HepG2 (cell line): ENCODE results near the gene PTPN18. TPM values are rescaled to one million over a fixed set of nuclear protein-coding genes. Genes with fewer than 3 reads are reported as not detected.

Experiments used
- ATAC-seq: fragments of 200-7000 bp; cut with Tn5 transposase; 3 replicates; pipeline ENCODE4 v1.9.1; 2020; ENCODE audit warnings: mild to moderate bottlenecking, moderate library complexity
- BruUV-seq: library from RNA; stranded (reverse); fragments of 400-500 nt; replicated peaks from 2 replicates; lab custom pipeline; 2021; lab: Mats Ljungman, UMichigan
- CTCF ChIA-PET: fragments of 300-600 bp; formaldehyde crosslinking; extraction: SDS; loops from one replicate; lab custom pipeline; 2021; ENCODE audit warnings: low total read pairs, inconsistent platforms, low intra/inter-chr PET ratio; lab: Yijun Ruan, JAX
- POLR2A ChIA-PET: fragments of 350-600 bp; sonication (Branson Sonifier 250); formaldehyde crosslinking; loops from one replicate; lab custom pipeline; 2020; ENCODE audit warnings: antibody characterized with exemption, inconsistent platforms; lab: Yijun Ruan, JAX
- DNase-seq: peaks from one replicate; pipeline ENCODE4 v3.0.0-alpha.2; 2015; ENCODE audit warnings: low spot score
- FAIRE-seq: peaks from 3 replicates; lab custom pipeline; 2011; peaks lifted over from hg19 to GRCh38; lab: Jason Lieb, UNC
- H2AFZ ChIP-seq: one replicate; pipeline ENCODE4 v1.6.1; 2011; ENCODE audit warnings: low read length, inconsistent platforms
- H3K27ac ChIP-seq: fragments of 300-600 bp; 3 replicates; pipeline ENCODE4 v1.8.0; 2011; ENCODE audit warnings: mixed run types, mild to moderate bottlenecking, mixed read lengths, low read length, inconsistent platforms; ENCODE audit not compliant: insufficient read depth; ENCODE audit errors: extremely low read length
- H3K27me3 ChIP-seq, 2 experiments: fragments of 200-600 bp in 1 of 2; 2 replicates in 1 of 2; 3 replicates in 1 of 2; pipeline versions ENCODE4 v1.6.0 to v1.8.0; 2011; ENCODE audit warnings: low read length in 2 of 2, mild to moderate bottlenecking in 2 of 2, moderate library complexity in 2 of 2, inconsistent platforms in 1 of 2; ENCODE audit not compliant: insufficient read depth in 2 of 2, control insufficient read depth in 1 of 2
- H3K36me3 ChIP-seq, 2 experiments: fragments of 200-600 bp in 1 of 2; replicated peaks in 1 of 2; 2 replicates in 1 of 2; 3 replicates in 1 of 2; pipeline versions ENCODE4 v1.5.1 to v1.8.0; 2011; ENCODE audit warnings: low read length in 2 of 2, inconsistent platforms in 1 of 2; ENCODE audit not compliant: insufficient read depth in 2 of 2, control insufficient read depth in 1 of 2
- H3K4me1 ChIP-seq: 2 replicates; pipeline ENCODE4 v1.5.1; 2012; ENCODE audit warnings: low read length, inconsistent platforms; ENCODE audit not compliant: insufficient read depth
- H3K4me2 ChIP-seq: 2 replicates; pipeline ENCODE4 v1.6.0; 2011; ENCODE audit warnings: low read depth, low read length, inconsistent platforms
- H3K4me3 ChIP-seq, 3 experiments: fragments of 200-600 bp in 1 of 3; sonication (generic), shearing (Covaris generic) in 1 of 3; replicated peaks in 1 of 3; 2 replicates each; pipeline ENCODE4 v1.5.1; 2011 to 2016; ENCODE audit warnings: low read length in 3 of 3, inconsistent platforms in 2 of 3, low read depth in 2 of 3, mild to moderate bottlenecking in 2 of 3, control low read depth in 1 of 3, mixed read lengths in 1 of 3; ENCODE audit not compliant: insufficient read depth in 1 of 3
- H3K79me2 ChIP-seq: one replicate; pipeline ENCODE4 v1.6.1; 2011; ENCODE audit warnings: low read length, inconsistent platforms; ENCODE audit not compliant: insufficient read depth
- H3K9ac ChIP-seq: 2 replicates; pipeline ENCODE4 v1.6.0; 2011; ENCODE audit warnings: mild to moderate bottlenecking, low read depth, low read length, inconsistent platforms; ENCODE audit not compliant: insufficient read depth
- H3K9me3 ChIP-seq: 2 replicates; pipeline ENCODE4 v1.5.1; 2012; ENCODE audit warnings: mild to moderate bottlenecking, low read length
- H4K20me1 ChIP-seq: 2 replicates; pipeline ENCODE4 v1.6.0; 2011; ENCODE audit warnings: inconsistent platforms, mild to moderate bottlenecking, low read length, moderate library complexity; ENCODE audit not compliant: insufficient read depth
- CEBPG ChIP-seq: IDR thresholded peaks from 2 replicates; pipeline ENCODE4 v1.6.1; 2016
- CSRNP2 ChIP-seq: sonication (generic); formaldehyde crosslinking; conservative IDR thresholded peaks from 2 replicates; pipeline ENCODE4 v1.8.0; 2022; ENCODE audit warnings: low read depth, missing genetic modification reagents
- FOXA3 ChIP-seq: IDR thresholded peaks from 2 replicates; pipeline ENCODE4 v1.6.1; 2016; ENCODE audit warnings: missing genetic modification reagents, missing compliant biosample characterization
- FOXC1 ChIP-seq: sonication (generic); formaldehyde crosslinking; IDR thresholded peaks from 2 replicates; pipeline ENCODE4 v1.8.0; 2022; ENCODE audit warnings: mild to moderate bottlenecking, missing genetic modification reagents, borderline replicate concordance
- MBD4 ChIP-seq: IDR thresholded peaks from 2 replicates; pipeline ENCODE4 v1.6.1; 2012; ENCODE audit warnings: low read length, inconsistent platforms, borderline replicate concordance
- NFIC ChIP-seq: IDR thresholded peaks from 2 replicates; pipeline ENCODE4 v1.6.1; 2012; ENCODE audit warnings: mild to moderate bottlenecking, low read length, inconsistent platforms
- NR2F6 ChIP-seq, 2 experiments: IDR thresholded peaks; 2 replicates each; pipeline ENCODE4 v1.6.1; 2016; ENCODE audit warnings: antibody characterized with exemption in 1 of 2, mild to moderate bottlenecking in 1 of 2
- PPARG ChIP-seq: conservative IDR thresholded peaks from 2 replicates; pipeline ENCODE4 v1.6.1; 2016; ENCODE audit warnings: missing biosample characterization, missing genetic modification reagents
- SP2 ChIP-seq: sonication (generic); formaldehyde crosslinking; IDR thresholded peaks from 2 replicates; pipeline ENCODE4 v1.5.1; 2020; ENCODE audit warnings: mild to moderate bottlenecking, missing genetic modification reagents
- ZNF431 ChIP-seq: sonication (generic); formaldehyde crosslinking; IDR thresholded peaks from 2 replicates; pipeline ENCODE4 v1.9.0; 2022; ENCODE audit warnings: missing genetic modification reagents, low read depth, mild to moderate bottlenecking, borderline replicate concordance
- ZNF562 ChIP-seq: sonication (generic); formaldehyde crosslinking; IDR thresholded peaks from 2 replicates; pipeline ENCODE4 v1.8.0; 2022; ENCODE audit warnings: missing genetic modification reagents, borderline replicate concordance
- ZNF773 ChIP-seq: sonication (generic); formaldehyde crosslinking; IDR thresholded peaks from 2 replicates; pipeline ENCODE4 v1.4.0; 2020; ENCODE audit warnings: missing genetic modification reagents, borderline replicate concordance
- in situ Hi-C: cut with HindIII; loops from 2 replicates; pipeline ENCODE4 v1.10.0; 2017; ENCODE audit warnings: low pct_unique_long_range_greater_than_20kb; ENCODE audit not compliant: extremely low pct_ligation_motif_present
- intact Hi-C: fragments of 100-400 bp; cut with micrococcal nuclease; formaldehyde crosslinking; loops from one replicate; pipeline ENCODE4 v1.10.0; 2022; ENCODE audit not compliant: unreplicated experiment
- polyA plus RNA-seq, 8 experiments: library from polyadenylated mRNA; depleted of rRNA in 3 of 8; stranded (reverse) in 7 of 8; unstranded in 1 of 8; fragments of >200 nt; fragmentation: Illumina TruSeq in 4 of 8; extraction: Trizol in 4 of 8; gene quantifications; 2 replicates each; pipeline versions ENCODE4 v1.2.1 to v1.2.3, GENCODE V29; 2011 to 2016; ENCODE audit warnings: low read depth in 4 of 8, missing spikeins in 1 of 8, mixed read lengths in 1 of 8; ENCODE audit not compliant: insufficient read depth in 1 of 8
- total RNA-seq, 5 experiments: library from RNA; depleted of rRNA; stranded (reverse); fragments of >200 nt; fragmentation: Illumina TruSeq; extraction: Trizol; gene quantifications; 2 replicates each; pipeline ENCODE4 v1.2.3, GENCODE V29; 2016; ENCODE audit warnings: low read depth in 1 of 5

PTPN18 gene
- total and polyA plus RNA-seq, 2 of the 13 experiments (the other 11 are each of a cell fraction or from before 2014, with no cell fraction given), result 14.8 to 39.6 TPM

- TF ChIP-seq CSRNP2 (CRISPR knock-in tag), result no peak
- no peak for TF ChIP-seq FOXC1 (CRISPR knock-in tag)
- no peak for TF ChIP-seq FOXA3 (CRISPR knock-in tag)
- no peak for TF ChIP-seq PPARG (CRISPR knock-in tag)
- TF ChIP-seq NR2F6 (IDR thresholded peaks at IDR 0.05), result no peak
- no peak for TF ChIP-seq NR2F6 (CRISPR knock-in tag; IDR thresholded peaks at IDR 0.05)
- TF ChIP-seq ZNF431 (CRISPR knock-in tag), result no peak
- no peak for TF ChIP-seq CEBPG (CRISPR knock-in tag)
Observed at GRCh38 chr2:130334026-130334425, 21.8 kb upstream of the PTPN18 start (continued).

DNA sequence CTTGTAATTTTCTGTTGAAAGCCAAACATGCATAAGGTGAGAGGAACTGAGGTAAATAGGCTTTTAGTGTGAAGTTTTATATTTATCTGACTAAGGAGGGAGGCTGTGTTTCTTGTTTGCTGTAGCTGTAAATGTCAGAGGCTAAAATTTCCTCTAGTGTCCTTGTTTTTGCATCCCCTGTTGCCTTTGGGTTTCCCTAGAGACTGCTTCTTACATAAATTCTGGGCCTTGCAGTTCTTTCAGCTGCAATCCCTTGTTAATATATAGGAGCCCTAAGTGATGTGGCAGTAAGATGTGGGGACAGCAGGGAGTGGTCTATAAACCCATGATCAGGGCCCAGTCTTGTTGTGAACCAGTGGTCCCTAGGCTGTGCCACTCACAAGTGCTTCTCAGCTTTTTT lies 20.6 kb upstream of the PTPN18 start:
- no peak for FAIRE-seq
- peaks cover 43% of the 10 kb centered on the region for H3K4me1 ChIP-seq
- ATAC-seq, result no peak
- H3K27ac ChIP-seq, result no peak overlapping the region
- no peaks in the 10 kb centered on the region for H3K79me2 ChIP-seq
- H3K9ac ChIP-seq, result no peak overlapping the region
- peaks cover 0 to 5% of the 10 kb centered on the region in 2 experiments; a peak in 2 of 5 replicates for H3K36me3 ChIP-seq
- intact Hi-C loops, result no loop called here
- ChIA-PET CTCF (no interaction called here), POLR2A (interaction anchor here (2.5 kb wide), 1 partner anchor 154 kb away, joined by 13 read pairs; the partner anchor contains the start of gene SMPD4)
- no peak for TF ChIP-seq NFIC
- TF ChIP-seq ZNF562 (CRISPR knock-in tag), result no peak
- TF ChIP-seq MBD4, result no peak
- peak; percentile 97 for TF ChIP-seq ZNF773 (CRISPR knock-in tag)
- no peak for TF ChIP-seq SP2
- in situ Hi-C loops, result loop anchor here (10.0 kb wide), 2 partner anchors 180 to 400 kb away; no protein-coding TSS in a partner anchor
- H2AFZ ChIP-seq, result no peak overlapping the region
- DNase-seq, result no peak
- H3K27me3 ChIP-seq, result peaks cover 0 to 22% of the 10 kb centered on the region in 2 experiments; a peak in 2 of 5 replicates
- peak overlapping the region; percentile 93; the same call in 1 of the 2 replicates for H3K4me2 ChIP-seq
- H4K20me1 ChIP-seq, result no peaks in the 10 kb centered on the region
- no TSS peak for BruUV-seq
- H3K9me3 ChIP-seq, result no peaks in the 10 kb centered on the region
- H3K4me3 ChIP-seq, result no peak overlapping the region
